Upper lobe of right lung (tissue), 1 donor: ENCODE results near the gene ATG2B. TPM values are rescaled to one million over a fixed set of nuclear protein-coding genes. Genes with fewer than 3 reads are reported as not detected.

Source experiments
- ATAC-seq: fragments of 200-7000 bp; cut with Tn5 transposase; one replicate; pipeline ENCODE4 v1.9.1; 2020; ENCODE audit warnings: mild to moderate bottlenecking, moderate library complexity
- DNase-seq: peaks from one replicate; pipeline ENCODE4 v3.0.0-alpha.2; 2020
- H3K27ac ChIP-seq: fragments of 200-600 bp; one replicate; pipeline ENCODE4 v1.8.0; 2022
- H3K27me3 ChIP-seq: fragments of 200-600 bp; one replicate; pipeline ENCODE4 v1.8.0; 2022; ENCODE audit warnings: mild to moderate bottlenecking
- H3K36me3 ChIP-seq: fragments of 200-600 bp; one replicate; pipeline ENCODE4 v1.8.0; 2022
- H3K4me1 ChIP-seq: fragments of 200-600 bp; one replicate; pipeline ENCODE4 v1.8.0; 2022
- H3K4me3 ChIP-seq: fragments of 200-600 bp; one replicate; pipeline ENCODE4 v1.8.0; 2022; ENCODE audit warnings: mild to moderate bottlenecking
- H3K9me3 ChIP-seq: fragments of 200-600 bp; one replicate; pipeline ENCODE4 v1.8.0; 2022
- intact Hi-C: fragments of 100-400 bp; cut with DNase I; formaldehyde crosslinking; loops from one replicate; pipeline ENCODE4 v1.11.0; 2022
- total RNA-seq: library from RNA; stranded (reverse); fragmentation: NEBNext Ultra II Directional; extraction: Animal tissue kit (Norgen Biotek cat#: 25700); gene quantifications from one replicate; pipeline ENCODE4 v1.2.1, GENCODE V29; 2021
- TF ChIP-seq, protein P1 (sequence below): fragments of 200-600 bp; IDR thresholded peaks from one replicate; pipeline ENCODE4 v1.8.0; 2022; ENCODE audit warnings: antibody characterized with exemption
- donor health status: DM: no; HTN: yes; CAD: no; lungs with severe emphysema.

The ATG2B gene
- total RNA-seq, 1 donor from 2014 or later, result 19.1 TPM

DNA sequence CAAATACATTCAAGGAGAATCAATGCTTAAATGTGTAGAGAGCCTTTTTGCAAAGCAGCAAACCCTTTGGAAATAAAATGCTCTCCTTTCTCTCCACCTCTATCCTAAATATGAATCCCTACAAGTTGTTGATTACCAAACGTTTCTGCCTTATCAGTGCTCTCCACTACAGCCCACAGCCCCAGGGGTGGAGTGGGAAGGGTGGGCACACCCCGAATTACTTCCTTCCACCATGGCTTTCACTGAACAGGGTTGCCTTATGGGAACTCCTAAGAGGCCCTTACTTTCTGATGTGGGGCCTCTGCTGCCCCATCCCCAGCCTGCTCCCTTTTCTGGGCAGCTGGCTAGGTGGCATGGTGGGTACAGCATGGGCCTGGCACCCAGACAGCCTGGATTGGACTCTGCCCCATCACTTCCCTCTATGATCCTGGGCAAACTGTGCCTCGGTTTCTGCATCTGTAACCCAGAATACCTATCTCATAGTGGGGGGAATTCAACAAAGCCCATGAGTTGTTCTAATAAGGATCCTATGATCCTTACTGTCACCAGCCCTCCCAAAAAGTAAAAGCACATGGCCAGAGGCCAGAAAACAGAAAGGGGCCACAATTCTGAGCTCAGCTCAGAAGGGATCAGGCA lies 44.9 kb upstream of the ATG2B start:
- intact Hi-C loops, result no loop called here
- no peaks in the 10 kb centered on the region for H3K9me3 ChIP-seq
- H3K4me1 ChIP-seq, result no peaks in the 10 kb centered on the region
- DNase-seq (no peak), ATAC-seq (peak; percentile 39)
- no peaks in the 10 kb centered on the region for H3K27me3 ChIP-seq
- TF ChIP-seq, protein P1, sequence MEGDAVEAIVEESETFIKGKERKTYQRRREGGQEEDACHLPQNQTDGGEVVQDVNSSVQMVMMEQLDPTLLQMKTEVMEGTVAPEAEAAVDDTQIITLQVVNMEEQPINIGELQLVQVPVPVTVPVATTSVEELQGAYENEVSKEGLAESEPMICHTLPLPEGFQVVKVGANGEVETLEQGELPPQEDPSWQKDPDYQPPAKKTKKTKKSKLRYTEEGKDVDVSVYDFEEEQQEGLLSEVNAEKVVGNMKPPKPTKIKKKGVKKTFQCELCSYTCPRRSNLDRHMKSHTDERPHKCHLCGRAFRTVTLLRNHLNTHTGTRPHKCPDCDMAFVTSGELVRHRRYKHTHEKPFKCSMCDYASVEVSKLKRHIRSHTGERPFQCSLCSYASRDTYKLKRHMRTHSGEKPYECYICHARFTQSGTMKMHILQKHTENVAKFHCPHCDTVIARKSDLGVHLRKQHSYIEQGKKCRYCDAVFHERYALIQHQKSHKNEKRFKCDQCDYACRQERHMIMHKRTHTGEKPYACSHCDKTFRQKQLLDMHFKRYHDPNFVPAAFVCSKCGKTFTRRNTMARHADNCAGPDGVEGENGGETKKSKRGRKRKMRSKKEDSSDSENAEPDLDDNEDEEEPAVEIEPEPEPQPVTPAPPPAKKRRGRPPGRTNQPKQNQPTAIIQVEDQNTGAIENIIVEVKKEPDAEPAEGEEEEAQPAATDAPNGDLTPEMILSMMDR, result no peak
- H3K4me3 ChIP-seq, result no peak overlapping the region
- H3K36me3 ChIP-seq, result no peaks in the 10 kb centered on the region
- H3K27ac ChIP-seq, result no peak overlapping the region

DNA sequence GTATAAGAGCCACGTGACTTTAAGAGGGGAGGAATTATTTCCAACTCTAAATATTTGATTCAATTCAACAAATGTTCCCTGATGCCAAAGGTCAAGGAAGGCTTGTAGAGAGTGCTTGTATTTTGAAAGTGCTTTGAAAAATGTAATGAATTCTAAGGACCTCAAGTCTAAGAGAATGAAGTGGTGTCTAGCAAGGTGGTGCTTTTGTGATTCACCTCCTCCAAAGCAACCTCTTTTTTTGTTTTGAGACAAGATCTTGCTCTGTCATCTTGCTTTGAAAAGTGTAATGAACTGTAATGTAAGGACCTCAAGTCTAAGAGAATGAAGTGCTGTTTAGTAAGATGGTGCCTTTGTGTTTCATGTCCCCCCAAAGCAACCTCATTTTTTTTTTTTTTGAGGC lies 42.5 kb upstream of the ATG2B start:
- DNase-seq, result no peak
- intact Hi-C loops, result no loop called here

DNA sequence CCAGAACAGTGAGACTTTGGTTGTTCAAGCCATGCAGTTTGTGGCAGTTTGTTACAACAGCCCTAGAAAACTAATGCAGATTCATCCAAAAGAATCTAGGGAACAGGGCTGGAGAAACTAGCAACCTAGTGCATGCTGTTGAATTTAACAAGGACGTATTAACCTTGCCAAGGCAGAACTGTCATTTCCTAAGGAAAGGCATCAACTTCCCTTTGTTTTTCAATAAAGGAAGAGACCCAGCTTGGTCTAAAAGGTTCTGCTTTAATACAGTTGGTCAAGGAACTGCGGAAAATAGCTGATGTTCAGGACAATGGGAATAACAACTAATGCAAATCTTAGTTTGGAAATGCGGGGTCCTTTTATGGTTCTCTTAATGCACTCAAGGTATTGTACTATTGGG lies 40.3 kb upstream of the ATG2B start:
- no peaks in the 10 kb centered on the region for H3K36me3 ChIP-seq
- H3K27ac ChIP-seq, result no peak overlapping the region
- DNase-seq (no peak), ATAC-seq (no peak)
- intact Hi-C loops, result no loop called here
- no peaks in the 10 kb centered on the region for H3K27me3 ChIP-seq
- H3K4me3 ChIP-seq, result no peak overlapping the region
- H3K9me3 ChIP-seq, result no peaks in the 10 kb centered on the region
- no peaks in the 10 kb centered on the region for H3K4me1 ChIP-seq
- TF ChIP-seq, protein P1, result no peak

More for the DNA sequence above, 42.5 kb upstream of the ATG2B start:
- Histone ChIP-seq H3K27me3 (no peaks in the 10 kb centered on the region), H3K4me3 (no peak overlapping the region), H3K4me1 (no peaks in the 10 kb centered on the region), H3K9me3 (no peaks in the 10 kb centered on the region), H3K36me3 (no peaks in the 10 kb centered on the region), H3K27ac (no peak overlapping the region)
- TF ChIP-seq, protein P1, result no peak
- peak; percentile 56 for ATAC-seq

GRCh38 chr14:96400495-96400894 lies 37.4 kb upstream of the ATG2B start:
- Histone ChIP-seq H3K9me3 (no peaks in the 10 kb centered on the region), H3K27ac (no peak overlapping the region)
- intact Hi-C loops, result no loop called here

GRCh38 chr14:96399405-96399804 lies 36.3 kb upstream of the ATG2B start:
- no peaks in the 10 kb centered on the region for H3K36me3 ChIP-seq
- TF ChIP-seq, protein P1, result no peak
- no peak overlapping the region for H3K4me3 ChIP-seq
- no peaks in the 10 kb centered on the region for H3K9me3 ChIP-seq
- intact Hi-C loops, result no loop called here
- DNase-seq (no peak), ATAC-seq (no peak)
- H3K27me3 ChIP-seq, result no peaks in the 10 kb centered on the region
- H3K27ac ChIP-seq, result no peak overlapping the region
- no peaks in the 10 kb centered on the region for H3K4me1 ChIP-seq

More at GRCh38 chr14:96400495-96400894, 37.4 kb upstream of the ATG2B start:
- DNase-seq (no peak), ATAC-seq (no peak)
- Histone ChIP-seq H3K27me3 (no peaks in the 10 kb centered on the region), H3K36me3 (no peaks in the 10 kb centered on the region), H3K4me1 (no peaks in the 10 kb centered on the region), H3K4me3 (no peak overlapping the region)
- TF ChIP-seq, protein P1, result no peak

DNA sequence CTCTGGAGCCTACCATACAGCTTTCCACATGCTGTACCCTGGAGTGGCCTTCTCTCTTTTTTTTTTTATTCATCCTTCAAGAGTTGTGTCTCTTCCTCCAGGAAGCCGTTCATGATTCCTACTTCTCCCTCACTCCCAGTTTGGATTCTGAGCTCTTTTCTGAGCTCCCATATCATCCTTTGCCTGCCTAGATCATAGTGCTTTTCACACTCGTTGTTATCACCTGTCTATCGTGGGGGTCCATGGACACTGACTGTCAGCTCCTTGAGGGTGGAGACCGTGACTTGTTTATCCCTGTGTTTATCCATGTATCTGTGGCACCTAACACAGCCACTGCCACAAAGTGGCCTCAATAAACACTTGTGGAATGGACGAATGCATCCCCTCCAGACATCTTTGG lies 35.8 kb upstream of the ATG2B start:
- H3K27ac ChIP-seq, result no peak overlapping the region
- H3K36me3 ChIP-seq, result no peaks in the 10 kb centered on the region
- DNase-seq (no peak), ATAC-seq (no peak)
- no peaks in the 10 kb centered on the region for H3K4me1 ChIP-seq
- TF ChIP-seq, protein P1, result no peak
- no peak overlapping the region for H3K4me3 ChIP-seq
- no peaks in the 10 kb centered on the region for H3K9me3 ChIP-seq
- H3K27me3 ChIP-seq, result no peaks in the 10 kb centered on the region
- intact Hi-C loops, result no loop called here
